DMS53 treated with DMSO at 0.1 percent for 48 hours (cell line): ENCODE measurements around the gene BST2.
"Not testable (repeated sequence)": the region's sequence is repeated elsewhere in the genome, so short reads cannot be mapped to it uniquely, and the experiment has no call there.

Experiments
- DNase-seq: peaks from one replicate; lab custom pipeline; 2025; ENCODE audit not compliant: unreplicated experiment; lab: John Stamatoyannopoulos, UW

The BST2 gene

GRCh38 chr19:17390665-17391370 is 14.6 kb downstream of the BST2 start:
- peak; percentile 16 for DNase-seq

GRCh38 chr19:17389957-17390664 is 15.3 kb downstream of the BST2 start:
- no peak for DNase-seq

- no peak for DNase-seq
These were observed 16.1 kb downstream of the BST2 start for GRCh38 chr19:17389288-17389687.

- DNase-seq = peak; percentile 5
These were observed 19.4 kb downstream of the BST2 start for GRCh38 chr19:17385878-17386611.

- no peak for DNase-seq
These were observed 24.8 kb downstream of the BST2 start for GRCh38 chr19:17380426-17381138.

GRCh38 chr19:17379221-17379631 is 26.2 kb downstream of the BST2 start:
- no peak for DNase-seq

GRCh38 chr19:17378271-17378670 is 27.2 kb downstream of the BST2 start:
- DNase-seq = no peak

GRCh38 chr19:17376935-17377600 is 28.4 kb downstream of the BST2 start, which contains the start of gene PLVAP:
Gene PLVAP (minus strand): TSS chr19:17377342. CDS start chr19:17377288, 54 bp downstream.
- no peak for DNase-seq

GRCh38 chr19:17370026-17370587 is 35.3 kb downstream of the BST2 start:
- DNase-seq = no peak

- DNase-seq = no peak
These were observed 40.1 kb downstream of the BST2 start for GRCh38 chr19:17365361-17365760.

- DNase-seq = not testable (repeated sequence)
These were observed 41.4 kb downstream of the BST2 start for GRCh38 chr19:17363852-17364605.

- DNase-seq = no peak
These were observed 45.3 kb downstream of the BST2 start for GRCh38 chr19:17359905-17360800.

- DNase-seq = no peak
These were observed 47.0 kb downstream of the BST2 start for GRCh38 chr19:17358395-17358794.

- DNase-seq = peak; percentile 31
These were observed 47.7 kb downstream of the BST2 start for GRCh38 chr19:17357724-17358123.

GRCh38 chr19:17357078-17357666 is 48.3 kb downstream of the BST2 start:
- DNase-seq = no peak

GRCh38 chr19:17353386-17353785 is 52.0 kb downstream of the BST2 start:
- DNase-seq = no peak
